Neural cell (in vitro differentiated cells): Measurements from ENCODE around the gene SOX5.

Experiments used
- EP300 ChIP-seq: fragments of 450-650 bp; conservative IDR thresholded peaks from 2 replicates; pipeline ENCODE4 v1.6.1; 2014; ENCODE audit warnings: antibody characterized with exemption, mild to moderate bottlenecking, moderate library complexity; ENCODE audit not compliant: poor library complexity, severe bottlenecking
- POLR2AphosphoS5 ChIP-seq: IDR thresholded peaks from 2 replicates; pipeline ENCODE4 v1.6.1; 2012
- REST ChIP-seq: IDR thresholded peaks from 2 replicates; pipeline ENCODE4 v1.6.1; 2012; ENCODE audit warnings: borderline replicate concordance

GRCh38 chr12:23929906-23930305 is 19.6 kb downstream of the SOX5 start:
- TF ChIP-seq REST (no peak), POLR2AphosphoS5 (no peak), EP300 (no peak)
